HG03442 (cell line): ENCODE data around the gene PLEKHA5.
"Not testable (repeated sequence)": the region's sequence is repeated elsewhere in the genome, so short reads cannot be mapped to it uniquely, and the experiment has no call there.

Experiments used
- ATAC-seq: cut with Tn5 transposase; IDR thresholded peaks from one replicate; pipeline ENCODE4 v1.9.1; 2021; ENCODE audit warnings: mild to moderate bottlenecking, moderate library complexity; ENCODE audit not compliant: unreplicated experiment

Gene PLEKHA5

GRCh38 chr12:19229021-19229420 is 99.5 kb downstream of the PLEKHA5 start:
- not testable (repeated sequence) for ATAC-seq

GRCh38 chr12:19230299-19230866 is 100.8 kb downstream of the PLEKHA5 start:
- no peak for ATAC-seq

DNA sequence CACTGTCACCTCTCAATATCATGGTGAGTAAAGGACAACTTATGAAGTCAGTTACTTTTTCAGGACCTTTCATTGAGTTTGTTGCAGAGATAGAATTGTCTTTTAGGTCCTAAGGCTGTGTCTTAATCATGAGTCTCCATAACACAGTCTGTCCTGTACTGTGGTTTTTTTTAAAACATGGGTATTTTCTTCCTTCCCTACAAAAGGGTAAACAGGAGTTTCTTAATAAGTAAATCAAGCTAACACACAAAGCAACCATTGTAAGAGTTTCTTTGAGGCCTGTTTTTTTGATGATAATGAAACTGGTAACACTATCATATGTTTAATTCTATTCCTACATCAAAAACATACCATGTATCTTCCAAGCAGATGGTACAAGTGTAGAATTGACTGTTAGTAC is 101.4 kb downstream of the PLEKHA5 start:
- ATAC-seq, result no peak

DNA sequence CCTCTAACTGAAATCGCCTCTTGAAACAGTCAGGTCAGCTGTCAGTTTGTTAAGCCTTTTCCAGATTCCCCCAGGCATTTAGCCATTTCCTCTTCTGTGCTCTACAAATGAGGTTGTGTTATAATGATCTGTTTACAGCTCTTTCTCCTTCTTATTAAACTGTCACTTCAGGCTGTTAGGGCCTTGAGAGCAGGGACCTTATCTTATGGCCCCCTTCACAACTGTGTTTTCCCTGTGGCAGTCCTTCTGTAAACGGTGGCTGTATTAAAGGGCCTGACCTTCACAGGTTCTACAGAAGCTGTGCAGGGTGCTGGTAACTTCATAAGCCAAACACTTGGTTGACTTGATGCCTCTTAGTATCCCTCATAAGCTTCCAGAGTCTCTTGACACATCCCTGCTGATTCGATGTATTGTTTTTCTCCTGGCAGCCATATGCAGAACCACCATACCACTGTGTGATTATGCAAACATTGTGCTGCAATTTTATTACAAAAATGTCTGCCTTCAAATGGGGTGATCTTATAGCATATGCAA is 104.7 kb downstream of the PLEKHA5 start:
- no peak for ATAC-seq

- no peak for ATAC-seq
Measured at GRCh38 chr12:19234981-19235871, 105.7 kb downstream of the PLEKHA5 start.

DNA sequence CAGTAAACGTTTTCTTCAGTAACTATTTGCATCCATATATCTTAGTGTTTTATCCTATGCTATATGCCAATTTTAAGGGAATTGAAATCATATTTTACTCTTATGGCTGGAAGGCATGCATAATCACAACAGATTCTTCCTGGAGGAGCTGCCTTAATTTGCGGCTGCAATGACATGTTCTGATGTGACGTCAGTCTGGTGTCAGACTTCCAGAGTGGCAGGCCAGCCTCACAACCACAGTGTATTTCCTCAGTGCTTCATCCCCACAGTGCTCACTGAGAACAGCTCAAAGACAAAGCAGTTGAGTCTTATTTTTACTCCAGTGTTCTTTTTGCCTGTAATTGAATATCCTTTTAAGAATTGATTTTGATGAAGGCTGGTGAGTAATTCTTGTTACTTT is 107.1 kb downstream of the PLEKHA5 start:
- ATAC-seq, result no peak

GRCh38 chr12:19238540-19238939 is 109.0 kb downstream of the PLEKHA5 start:
- no peak for ATAC-seq

GRCh38 chr12:19239102-19239501 is 109.6 kb downstream of the PLEKHA5 start:
- ATAC-seq, result no peak

GRCh38 chr12:19239616-19240234 is 110.2 kb downstream of the PLEKHA5 start:
- no peak for ATAC-seq

- ATAC-seq, result no peak
Measured at GRCh38 chr12:19242581-19242980, 113.0 kb downstream of the PLEKHA5 start.

GRCh38 chr12:19243551-19243950 is 114.0 kb downstream of the PLEKHA5 start:
- no peak for ATAC-seq

- no peak for ATAC-seq
Measured at GRCh38 chr12:19244312-19244711, 114.8 kb downstream of the PLEKHA5 start.

DNA sequence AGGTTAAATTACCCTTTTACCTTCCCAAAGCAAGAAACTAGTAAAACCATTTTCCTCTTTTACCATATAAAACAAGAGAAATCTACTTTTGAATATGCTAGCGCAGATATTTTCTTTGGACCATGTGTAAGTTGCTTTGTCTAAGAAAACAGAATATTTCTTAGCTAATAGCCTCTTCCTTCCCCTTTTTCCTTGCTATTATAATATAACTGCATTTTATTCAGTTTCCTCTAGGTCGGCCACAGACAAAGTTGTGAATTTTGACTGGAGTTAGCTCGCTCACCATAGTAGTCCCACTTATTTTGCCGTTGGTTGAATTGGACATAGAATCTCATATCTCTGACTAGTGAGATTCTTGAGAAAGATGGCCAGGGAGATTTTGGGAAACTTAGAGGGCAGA is 115.6 kb downstream of the PLEKHA5 start:
- ATAC-seq, result no peak

DNA sequence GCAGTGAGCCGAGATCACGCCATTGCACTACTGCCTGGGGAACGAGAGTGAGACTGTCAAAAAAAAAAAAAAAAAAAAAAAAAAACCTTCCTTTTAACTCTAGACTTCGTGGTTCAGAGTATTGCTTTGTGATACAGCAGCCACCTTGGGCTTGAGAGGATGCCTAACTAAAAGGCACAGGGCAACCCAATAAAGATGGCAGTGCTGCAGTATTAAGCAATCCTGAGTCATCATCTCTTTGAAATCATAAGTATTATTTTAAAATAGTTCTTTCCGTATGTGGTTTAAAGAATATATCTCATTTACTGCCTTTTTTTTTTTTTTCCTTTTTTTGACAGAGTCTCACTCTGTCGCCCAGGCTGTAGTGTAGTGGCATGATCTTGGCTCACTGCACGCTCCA is 116.1 kb downstream of the PLEKHA5 start:
- no peak for ATAC-seq

- no peak for ATAC-seq
Measured at GRCh38 chr12:19246933-19247332, 117.4 kb downstream of the PLEKHA5 start.

GRCh38 chr12:19248929-19249602 is 119.5 kb downstream of the PLEKHA5 start:
- ATAC-seq, result no peak

DNA sequence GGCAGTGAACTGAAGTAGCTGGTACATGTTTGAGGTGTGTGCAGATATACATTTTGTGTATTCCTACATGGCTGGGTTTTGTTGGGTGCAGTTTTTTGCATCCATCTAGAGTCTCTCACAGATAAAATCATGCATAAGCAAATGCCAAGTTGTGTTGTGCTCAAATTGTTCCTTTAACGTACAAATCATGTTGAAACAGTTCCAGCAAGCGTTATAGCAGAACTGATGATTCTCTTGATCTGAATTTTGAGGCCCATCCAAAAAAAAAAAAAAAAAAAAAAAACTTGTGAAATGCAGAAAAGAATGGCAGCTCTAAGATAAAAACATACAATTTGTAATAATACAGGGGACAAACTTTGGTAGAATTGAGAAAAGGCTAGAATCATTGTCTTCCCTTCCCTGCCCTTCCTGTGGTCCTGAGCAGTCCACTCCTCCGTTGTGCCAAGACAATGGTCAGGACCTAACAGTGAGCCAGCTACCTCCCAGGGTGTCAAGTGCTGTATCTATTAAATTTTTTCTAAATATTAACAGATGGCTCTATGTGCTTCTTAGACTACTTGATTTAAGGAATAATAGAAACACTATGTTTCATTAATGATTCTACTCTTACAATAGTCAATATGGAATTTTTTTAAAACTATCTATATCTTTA is 122.1 kb downstream of the PLEKHA5 start:
- no peak for ATAC-seq

DNA sequence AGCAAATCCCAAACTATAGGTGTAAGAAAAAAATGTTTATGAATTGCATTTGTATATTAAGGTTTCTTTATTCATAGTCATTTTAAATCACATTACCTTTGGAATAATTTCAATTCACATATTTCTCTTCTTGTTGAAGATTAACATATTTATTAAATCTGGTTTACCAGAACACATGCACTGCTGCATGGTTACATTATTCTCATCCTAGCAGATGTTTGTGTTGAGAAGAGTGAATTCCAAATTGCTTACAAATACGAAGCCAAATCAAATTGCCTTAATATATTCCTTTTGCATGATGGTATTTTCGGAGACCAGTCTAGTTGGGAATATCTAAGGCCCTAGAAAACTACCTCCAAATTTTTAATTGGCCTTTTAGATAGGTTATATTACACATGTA is 130.6 kb downstream of the PLEKHA5 start:
- no peak for ATAC-seq

DNA sequence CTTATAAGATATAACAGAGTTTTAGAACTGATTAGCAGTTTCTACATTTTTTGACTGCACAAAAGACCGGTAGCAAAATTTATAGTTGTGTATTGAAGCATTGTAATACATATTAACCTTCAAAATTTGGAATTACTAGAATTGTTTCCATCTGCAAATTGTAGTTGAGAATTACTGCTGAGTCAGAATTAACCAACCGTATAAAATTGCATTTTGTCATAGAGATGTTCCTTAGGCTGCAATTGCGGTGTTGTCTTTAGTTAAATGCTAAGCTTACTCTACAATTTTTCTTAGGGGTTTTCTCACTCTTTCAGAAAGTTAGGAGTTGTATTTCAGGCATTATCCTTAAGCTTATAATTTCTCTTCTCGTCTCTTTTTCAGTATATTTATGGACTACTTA is 132.2 kb downstream of the PLEKHA5 start:
- ATAC-seq, result no peak

GRCh38 chr12:19263672-19264071 is 134.1 kb downstream of the PLEKHA5 start:
- ATAC-seq, result no peak
